Measurements from ENCODE around the gene TMEM108.

Gene TMEM108

DNA sequence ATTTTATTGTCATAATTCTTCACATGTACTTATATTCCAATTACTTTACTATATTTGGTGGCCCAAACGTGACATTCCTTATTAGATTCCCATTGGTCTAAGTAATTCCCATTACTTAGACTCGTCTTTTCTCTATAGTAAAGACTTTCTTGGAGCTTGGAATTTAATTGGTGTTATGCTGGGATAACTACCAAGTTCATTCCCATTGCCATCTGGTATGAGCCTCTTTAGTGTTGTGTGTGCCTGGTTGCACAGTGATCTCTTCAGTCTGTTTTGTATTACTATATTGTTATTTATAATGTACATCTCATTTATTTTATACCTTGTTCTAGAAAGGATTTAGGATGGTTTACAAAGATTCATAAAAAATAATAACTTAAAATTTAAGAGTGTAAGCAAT lies 27.8 kb downstream of the TMEM108 start (continued):
- TF ChIP-seq, protein P1, sequence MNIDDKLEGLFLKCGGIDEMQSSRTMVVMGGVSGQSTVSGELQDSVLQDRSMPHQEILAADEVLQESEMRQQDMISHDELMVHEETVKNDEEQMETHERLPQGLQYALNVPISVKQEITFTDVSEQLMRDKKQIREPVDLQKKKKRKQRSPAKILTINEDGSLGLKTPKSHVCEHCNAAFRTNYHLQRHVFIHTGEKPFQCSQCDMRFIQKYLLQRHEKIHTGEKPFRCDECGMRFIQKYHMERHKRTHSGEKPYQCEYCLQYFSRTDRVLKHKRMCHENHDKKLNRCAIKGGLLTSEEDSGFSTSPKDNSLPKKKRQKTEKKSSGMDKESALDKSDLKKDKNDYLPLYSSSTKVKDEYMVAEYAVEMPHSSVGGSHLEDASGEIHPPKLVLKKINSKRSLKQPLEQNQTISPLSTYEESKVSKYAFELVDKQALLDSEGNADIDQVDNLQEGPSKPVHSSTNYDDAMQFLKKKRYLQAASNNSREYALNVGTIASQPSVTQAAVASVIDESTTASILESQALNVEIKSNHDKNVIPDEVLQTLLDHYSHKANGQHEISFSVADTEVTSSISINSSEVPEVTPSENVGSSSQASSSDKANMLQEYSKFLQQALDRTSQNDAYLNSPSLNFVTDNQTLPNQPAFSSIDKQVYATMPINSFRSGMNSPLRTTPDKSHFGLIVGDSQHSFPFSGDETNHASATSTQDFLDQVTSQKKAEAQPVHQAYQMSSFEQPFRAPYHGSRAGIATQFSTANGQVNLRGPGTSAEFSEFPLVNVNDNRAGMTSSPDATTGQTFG (tag by site-specific recombination; IDR thresholded peaks at IDR 0.05; ENCODE audit: borderline replicate concordance), result no peak
- TF ChIP-seq, protein P2, sequence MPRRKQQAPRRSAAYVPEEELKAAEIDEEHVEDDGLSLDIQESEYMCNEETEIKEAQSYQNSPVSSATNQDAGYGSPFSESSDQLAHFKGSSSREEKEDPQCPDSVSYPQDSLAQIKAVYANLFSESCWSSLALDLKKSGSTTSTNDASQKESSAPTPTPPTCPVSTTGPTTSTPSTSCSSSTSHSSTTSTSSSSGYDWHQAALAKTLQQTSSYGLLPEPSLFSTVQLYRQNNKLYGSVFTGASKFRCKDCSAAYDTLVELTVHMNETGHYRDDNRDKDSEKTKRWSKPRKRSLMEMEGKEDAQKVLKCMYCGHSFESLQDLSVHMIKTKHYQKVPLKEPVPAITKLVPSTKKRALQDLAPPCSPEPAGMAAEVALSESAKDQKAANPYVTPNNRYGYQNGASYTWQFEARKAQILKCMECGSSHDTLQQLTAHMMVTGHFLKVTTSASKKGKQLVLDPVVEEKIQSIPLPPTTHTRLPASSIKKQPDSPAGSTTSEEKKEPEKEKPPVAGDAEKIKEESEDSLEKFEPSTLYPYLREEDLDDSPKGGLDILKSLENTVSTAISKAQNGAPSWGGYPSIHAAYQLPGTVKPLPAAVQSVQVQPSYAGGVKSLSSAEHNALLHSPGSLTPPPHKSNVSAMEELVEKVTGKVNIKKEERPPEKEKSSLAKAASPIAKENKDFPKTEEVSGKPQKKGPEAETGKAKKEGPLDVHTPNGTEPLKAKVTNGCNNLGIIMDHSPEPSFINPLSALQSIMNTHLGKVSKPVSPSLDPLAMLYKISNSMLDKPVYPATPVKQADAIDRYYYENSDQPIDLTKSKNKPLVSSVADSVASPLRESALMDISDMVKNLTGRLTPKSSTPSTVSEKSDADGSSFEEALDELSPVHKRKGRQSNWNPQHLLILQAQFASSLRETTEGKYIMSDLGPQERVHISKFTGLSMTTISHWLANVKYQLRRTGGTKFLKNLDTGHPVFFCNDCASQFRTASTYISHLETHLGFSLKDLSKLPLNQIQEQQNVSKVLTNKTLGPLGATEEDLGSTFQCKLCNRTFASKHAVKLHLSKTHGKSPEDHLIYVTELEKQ (tag by site-specific recombination; IDR thresholded peaks at IDR 0.05; ENCODE audit: borderline replicate concordance), result no peak
- TF ChIP-seq SP7 (tag by site-specific recombination; IDR thresholded peaks at IDR 0.05) (no peak), ZNF510 (tag by site-specific recombination; IDR thresholded peaks at IDR 0.05; ENCODE audit: insufficient replicate concordance) (no peak)

DNA sequence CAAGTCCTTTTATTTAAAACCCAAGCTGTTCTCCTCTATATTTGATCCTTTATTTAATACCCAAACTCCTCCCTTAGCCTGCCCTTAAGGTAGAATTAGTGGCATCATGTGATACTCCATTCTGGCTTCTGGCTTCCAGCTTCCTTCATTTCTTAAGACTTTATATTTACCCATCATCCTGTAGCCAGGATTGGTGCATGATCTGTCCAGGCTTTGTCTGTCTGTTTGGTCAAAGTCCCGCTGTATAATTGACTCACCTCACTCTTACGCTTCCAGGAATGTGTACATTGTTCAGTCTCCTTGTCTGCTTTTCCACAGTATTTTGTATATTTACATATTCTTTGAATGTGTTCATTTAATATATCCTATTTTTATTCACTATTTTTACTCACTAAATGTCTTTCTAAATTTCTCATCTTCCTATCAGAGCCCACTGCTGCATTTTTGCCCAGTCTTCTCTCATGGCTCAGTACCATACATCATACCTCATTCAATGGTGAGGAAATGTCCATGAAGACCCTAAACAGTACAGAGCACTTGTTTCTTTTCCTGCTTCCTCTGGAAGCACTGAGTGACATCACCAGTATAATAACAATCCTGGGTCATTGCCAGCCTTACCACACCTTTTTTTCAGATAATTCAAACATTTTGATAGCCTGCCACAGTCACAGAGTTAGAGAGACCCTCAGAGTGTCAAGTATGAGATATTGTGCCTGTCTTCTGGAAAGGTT lies 31.5 kb downstream of the TMEM108 start:
- no peaks in the 10 kb centered on the region for H3K9me3 ChIP-seq (ENCODE audit: control insufficient read depth, insufficient read depth, low read depth, low read length)
- H3K4me3 ChIP-seq (ENCODE audit: low read depth, low read length), result no peak overlapping the region
- CTCF ChIA-PET, result interaction anchor here (1.0 to 1.4 kb wide), 2 partner anchors 27 to 28 kb away, joined by 4 to 7 read pairs; no protein-coding TSS in a partner anchor
- no peaks in the 10 kb centered on the region; the same call in 1 of the 2 replicates for H3K4me1 ChIP-seq (ENCODE audit: control insufficient read depth, insufficient read depth, low read length)
- H3K36me3 ChIP-seq (ENCODE audit: control insufficient read depth in 2 of 2, insufficient read depth in 1 of 2, low read length in 2 of 2), result no peaks in the 10 kb centered on the region
- no peak overlapping the region for H3K27ac ChIP-seq (ENCODE audit: extremely low read depth, low read depth, low read length)
- TF ChIP-seq ZNF555 (tag by site-specific recombination; conservative IDR thresholded peaks at IDR 0.05), result no peak
- TF ChIP-seq, protein P3, sequence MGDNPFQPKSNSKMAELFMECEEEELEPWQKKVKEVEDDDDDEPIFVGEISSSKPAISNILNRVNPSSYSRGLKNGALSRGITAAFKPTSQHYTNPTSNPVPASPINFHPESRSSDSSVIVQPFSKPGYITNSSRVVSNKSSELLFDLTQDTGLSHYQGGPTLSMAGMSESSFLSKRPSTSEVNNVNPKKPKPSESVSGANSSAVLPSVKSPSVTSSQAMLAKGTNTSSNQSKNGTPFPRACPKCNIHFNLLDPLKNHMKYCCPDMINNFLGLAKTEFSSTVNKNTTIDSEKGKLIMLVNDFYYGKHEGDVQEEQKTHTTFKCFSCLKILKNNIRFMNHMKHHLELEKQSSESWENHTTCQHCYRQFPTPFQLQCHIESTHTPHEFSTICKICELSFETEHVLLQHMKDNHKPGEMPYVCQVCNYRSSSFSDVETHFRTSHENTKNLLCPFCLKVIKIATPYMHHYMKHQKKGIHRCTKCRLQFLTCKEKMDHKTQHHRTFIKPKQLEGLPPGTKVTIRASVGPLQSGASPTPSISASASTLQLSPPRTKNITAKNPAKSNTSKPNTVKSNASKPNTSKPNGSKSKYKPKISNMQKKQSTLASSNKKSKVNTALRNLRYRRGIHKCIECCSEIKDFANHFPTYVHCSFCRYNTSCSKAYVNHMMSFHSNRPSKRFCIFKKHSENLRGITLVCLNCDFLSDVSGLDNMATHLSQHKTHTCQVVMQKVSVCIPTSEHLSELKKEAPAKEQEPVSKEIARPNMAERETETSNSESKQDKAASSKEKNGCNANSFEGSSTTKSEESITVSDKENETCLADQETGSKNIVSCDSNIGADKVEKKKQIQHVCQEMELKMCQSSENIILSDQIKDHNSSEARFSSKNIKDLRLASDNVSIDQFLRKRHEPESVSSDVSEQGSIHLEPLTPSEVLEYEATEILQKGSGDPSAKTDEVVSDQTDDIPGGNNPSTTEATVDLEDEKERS (tag by site-specific recombination; IDR thresholded peaks at IDR 0.05), result no peak
- TF ChIP-seq ZNF600 (tag by site-specific recombination; IDR thresholded peaks at IDR 0.05), result no peak
- TF ChIP-seq ZNF341 (tag by site-specific recombination; IDR thresholded peaks at IDR 0.05; ENCODE audit: low read depth), result no peak
- POLR2A ChIA-PET, result interaction anchor here (0.6 kb wide), 1 partner anchor 11 kb away, joined by 3 read pairs; no protein-coding TSS in a partner anchor

DNA sequence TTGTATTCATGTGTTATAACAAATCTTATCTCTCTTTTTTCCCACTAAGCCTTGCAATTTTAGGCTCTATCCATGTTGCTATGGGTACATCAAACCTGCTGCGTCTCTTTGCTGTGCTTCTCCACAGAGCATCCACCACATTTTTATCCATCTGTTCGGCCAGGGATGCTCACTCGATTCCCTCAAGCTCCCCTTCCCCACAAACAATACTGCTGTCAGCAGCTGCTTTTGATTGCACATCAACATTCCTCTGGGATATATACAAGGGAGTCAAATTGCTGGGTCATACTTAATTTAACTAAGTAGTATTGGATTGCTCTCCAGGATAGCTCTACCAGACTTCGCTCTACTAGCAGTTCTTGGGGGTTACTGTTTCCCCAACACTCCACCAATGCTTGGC lies 36.8 kb downstream of the TMEM108 start:
- Histone ChIP-seq H3K36me3 (ENCODE audit: control insufficient read depth in 2 of 2, insufficient read depth in 1 of 2, low read length in 2 of 2) (no peaks in the 10 kb centered on the region), H3K27ac (ENCODE audit: extremely low read depth, low read depth, low read length) (no peak overlapping the region), H3K9me3 (ENCODE audit: control insufficient read depth, insufficient read depth, low read depth, low read length) (no peaks in the 10 kb centered on the region), H3K4me1 (ENCODE audit: control insufficient read depth, insufficient read depth, low read length) (no peaks in the 10 kb centered on the region; the same call in 1 of the 2 replicates), H3K4me3 (ENCODE audit: low read depth, low read length) (no peak overlapping the region)
- TF ChIP-seq, protein P4, sequence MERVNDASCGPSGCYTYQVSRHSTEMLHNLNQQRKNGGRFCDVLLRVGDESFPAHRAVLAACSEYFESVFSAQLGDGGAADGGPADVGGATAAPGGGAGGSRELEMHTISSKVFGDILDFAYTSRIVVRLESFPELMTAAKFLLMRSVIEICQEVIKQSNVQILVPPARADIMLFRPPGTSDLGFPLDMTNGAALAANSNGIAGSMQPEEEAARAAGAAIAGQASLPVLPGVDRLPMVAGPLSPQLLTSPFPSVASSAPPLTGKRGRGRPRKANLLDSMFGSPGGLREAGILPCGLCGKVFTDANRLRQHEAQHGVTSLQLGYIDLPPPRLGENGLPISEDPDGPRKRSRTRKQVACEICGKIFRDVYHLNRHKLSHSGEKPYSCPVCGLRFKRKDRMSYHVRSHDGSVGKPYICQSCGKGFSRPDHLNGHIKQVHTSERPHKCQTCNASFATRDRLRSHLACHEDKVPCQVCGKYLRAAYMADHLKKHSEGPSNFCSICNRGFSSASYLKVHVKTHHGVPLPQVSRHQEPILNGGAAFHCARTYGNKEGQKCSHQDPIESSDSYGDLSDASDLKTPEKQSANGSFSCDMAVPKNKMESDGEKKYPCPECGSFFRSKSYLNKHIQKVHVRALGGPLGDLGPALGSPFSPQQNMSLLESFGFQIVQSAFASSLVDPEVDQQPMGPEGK (tag by site-specific recombination; IDR thresholded peaks at IDR 0.05), result no peak
- TF ChIP-seq, protein P5, sequence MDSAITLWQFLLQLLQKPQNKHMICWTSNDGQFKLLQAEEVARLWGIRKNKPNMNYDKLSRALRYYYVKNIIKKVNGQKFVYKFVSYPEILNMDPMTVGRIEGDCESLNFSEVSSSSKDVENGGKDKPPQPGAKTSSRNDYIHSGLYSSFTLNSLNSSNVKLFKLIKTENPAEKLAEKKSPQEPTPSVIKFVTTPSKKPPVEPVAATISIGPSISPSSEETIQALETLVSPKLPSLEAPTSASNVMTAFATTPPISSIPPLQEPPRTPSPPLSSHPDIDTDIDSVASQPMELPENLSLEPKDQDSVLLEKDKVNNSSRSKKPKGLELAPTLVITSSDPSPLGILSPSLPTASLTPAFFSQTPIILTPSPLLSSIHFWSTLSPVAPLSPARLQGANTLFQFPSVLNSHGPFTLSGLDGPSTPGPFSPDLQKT (IDR thresholded peaks at IDR 0.05; ENCODE audit: borderline replicate concordance, low read depth, low read length), result no peak
- TF ChIP-seq SCRT1 (tag by site-specific recombination; IDR thresholded peaks at IDR 0.05; ENCODE audit: borderline replicate concordance) (no peak), ZNF292 (tag by site-specific recombination; IDR thresholded peaks at IDR 0.05; ENCODE audit: borderline replicate concordance, low read depth) (no peak)
- TF ChIP-seq, protein P6, sequence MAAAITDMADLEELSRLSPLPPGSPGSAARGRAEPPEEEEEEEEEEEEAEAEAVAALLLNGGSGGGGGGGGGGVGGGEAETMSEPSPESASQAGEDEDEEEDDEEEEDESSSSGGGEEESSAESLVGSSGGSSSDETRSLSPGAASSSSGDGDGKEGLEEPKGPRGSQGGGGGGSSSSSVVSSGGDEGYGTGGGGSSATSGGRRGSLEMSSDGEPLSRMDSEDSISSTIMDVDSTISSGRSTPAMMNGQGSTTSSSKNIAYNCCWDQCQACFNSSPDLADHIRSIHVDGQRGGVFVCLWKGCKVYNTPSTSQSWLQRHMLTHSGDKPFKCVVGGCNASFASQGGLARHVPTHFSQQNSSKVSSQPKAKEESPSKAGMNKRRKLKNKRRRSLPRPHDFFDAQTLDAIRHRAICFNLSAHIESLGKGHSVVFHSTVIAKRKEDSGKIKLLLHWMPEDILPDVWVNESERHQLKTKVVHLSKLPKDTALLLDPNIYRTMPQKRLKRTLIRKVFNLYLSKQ (tag by site-specific recombination; IDR thresholded peaks at IDR 0.05; ENCODE audit: borderline replicate concordance), result no peak
- CTCF ChIA-PET, result no interaction called here
- POLR2A ChIA-PET, result no interaction called here

Measured in HEK293 (cell line).